ENCODE data around the gene PRDM16.

The PRDM16 gene

GRCh38 chr1:3069491-3070308 is 697 bp downstream of the PRDM16 start:
- peak; percentile 9 for DNase-seq (ENCODE audit: low spot score)

GRCh38 chr1:3070309-3070643 is 1.3 kb downstream of the PRDM16 start:
- no peak for DNase-seq (ENCODE audit: low spot score)

GRCh38 chr1:3070644-3071564 is 1.9 kb downstream of the PRDM16 start:
- no peak for DNase-seq (ENCODE audit: low spot score)

- DNase-seq (ENCODE audit: low spot score) = no peak
Observed at GRCh38 chr1:3071565-3072390, 2.8 kb downstream of the PRDM16 start.

GRCh38 chr1:3072391-3073185 is 3.6 kb downstream of the PRDM16 start:
- DNase-seq (ENCODE audit: low spot score) = no peak

GRCh38 chr1:3073186-3073488 is 4.1 kb downstream of the PRDM16 start:
- DNase-seq (ENCODE audit: low spot score) = no peak

GRCh38 chr1:3073489-3074296 is 4.7 kb downstream of the PRDM16 start:
- no peak for DNase-seq (ENCODE audit: low spot score)

- DNase-seq (ENCODE audit: low spot score) = no peak
Observed at GRCh38 chr1:3074297-3074741, 5.3 kb downstream of the PRDM16 start.

GRCh38 chr1:3074800-3075199 is 5.8 kb downstream of the PRDM16 start:
- DNase-seq (ENCODE audit: low spot score) = no peak

- DNase-seq (ENCODE audit: low spot score) = no peak
Observed at GRCh38 chr1:3075666-3076362, 6.8 kb downstream of the PRDM16 start.

- no peak for DNase-seq (ENCODE audit: low spot score)
Observed at GRCh38 chr1:3076363-3076740, 7.3 kb downstream of the PRDM16 start.

- DNase-seq (ENCODE audit: low spot score) = no peak
Observed at GRCh38 chr1:3077081-3077480, 8.1 kb downstream of the PRDM16 start.

GRCh38 chr1:3077561-3077960 is 8.6 kb downstream of the PRDM16 start:
- DNase-seq (ENCODE audit: low spot score) = no peak

- no peak for DNase-seq (ENCODE audit: low spot score)
Observed at GRCh38 chr1:3078430-3078861, 9.4 kb downstream of the PRDM16 start.

- no peak for DNase-seq (ENCODE audit: low spot score)
Observed at GRCh38 chr1:3078871-3079270, 9.9 kb downstream of the PRDM16 start.

- DNase-seq (ENCODE audit: low spot score) = no peak
Observed at GRCh38 chr1:3079381-3080052, 10.5 kb downstream of the PRDM16 start.

GRCh38 chr1:3080053-3080955 is 11.3 kb downstream of the PRDM16 start:
- no peak for DNase-seq (ENCODE audit: low spot score)

- DNase-seq (ENCODE audit: low spot score) = no peak
Observed at GRCh38 chr1:3081171-3081683, 12.2 kb downstream of the PRDM16 start.
